ENCODE measurements around the gene PROKR1.

DNA sequence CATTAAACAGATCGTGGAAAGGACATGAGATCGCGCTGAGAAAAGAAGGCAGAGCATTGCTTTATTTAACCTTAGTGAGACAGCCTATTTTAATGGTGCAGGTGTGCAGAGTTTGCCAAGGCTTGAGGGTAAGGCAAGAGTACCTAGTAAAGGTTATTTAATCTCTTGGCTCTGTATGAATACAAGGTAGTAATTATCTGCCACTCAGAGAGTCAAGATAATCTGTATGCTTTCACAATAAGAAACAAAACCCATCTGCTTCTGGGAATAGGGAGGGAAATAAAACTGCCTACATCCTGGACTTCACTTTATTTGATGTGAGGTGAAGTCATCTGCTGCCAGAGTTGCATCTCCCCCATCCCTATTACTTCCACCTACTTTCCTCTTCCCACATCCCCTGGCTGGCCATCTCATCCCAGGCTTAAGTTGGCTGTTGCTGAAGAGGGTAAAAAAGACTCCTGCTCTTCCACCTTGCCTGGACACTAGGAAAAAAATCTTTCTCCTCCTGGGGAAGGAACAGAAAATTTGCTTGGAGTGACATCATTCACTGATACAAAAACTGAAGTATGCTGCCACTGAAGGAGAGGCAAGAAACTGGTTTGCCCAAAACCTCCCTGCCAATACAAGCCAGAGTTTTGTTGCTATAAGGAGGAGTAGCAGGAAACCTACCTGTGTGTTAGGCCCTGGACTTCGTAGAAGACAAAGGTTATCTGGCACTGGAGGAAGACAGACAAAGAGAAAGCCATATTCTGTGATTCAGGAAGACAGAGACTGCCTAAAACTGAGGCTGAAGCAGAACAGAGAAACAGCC lies 55.4 kb downstream of the PROKR1 start:
- TF ChIP-seq, protein P1, sequence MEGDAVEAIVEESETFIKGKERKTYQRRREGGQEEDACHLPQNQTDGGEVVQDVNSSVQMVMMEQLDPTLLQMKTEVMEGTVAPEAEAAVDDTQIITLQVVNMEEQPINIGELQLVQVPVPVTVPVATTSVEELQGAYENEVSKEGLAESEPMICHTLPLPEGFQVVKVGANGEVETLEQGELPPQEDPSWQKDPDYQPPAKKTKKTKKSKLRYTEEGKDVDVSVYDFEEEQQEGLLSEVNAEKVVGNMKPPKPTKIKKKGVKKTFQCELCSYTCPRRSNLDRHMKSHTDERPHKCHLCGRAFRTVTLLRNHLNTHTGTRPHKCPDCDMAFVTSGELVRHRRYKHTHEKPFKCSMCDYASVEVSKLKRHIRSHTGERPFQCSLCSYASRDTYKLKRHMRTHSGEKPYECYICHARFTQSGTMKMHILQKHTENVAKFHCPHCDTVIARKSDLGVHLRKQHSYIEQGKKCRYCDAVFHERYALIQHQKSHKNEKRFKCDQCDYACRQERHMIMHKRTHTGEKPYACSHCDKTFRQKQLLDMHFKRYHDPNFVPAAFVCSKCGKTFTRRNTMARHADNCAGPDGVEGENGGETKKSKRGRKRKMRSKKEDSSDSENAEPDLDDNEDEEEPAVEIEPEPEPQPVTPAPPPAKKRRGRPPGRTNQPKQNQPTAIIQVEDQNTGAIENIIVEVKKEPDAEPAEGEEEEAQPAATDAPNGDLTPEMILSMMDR (IDR thresholded peaks at IDR 0.05): no peak
- TF ChIP-seq EZH2 (IDR thresholded peaks at IDR 0.05; ENCODE audit: borderline replicate concordance, insufficient read depth, low read depth, low read length, poor library complexity, severe bottlenecking): no peak

Measured in B cell (primary cell).